ENCODE data around the gene CDC14A.

GRCh38 chr1:100496896-100497295 lies 144.6 kb downstream of the CDC14A start:
- TF ChIP-seq REST (IDR thresholded peaks at IDR 0.05; ENCODE audit: insufficient read depth in 1 of 2, low read depth in 2 of 2, low read length in 2 of 2): no peak
- TF ChIP-seq SIN3A (IDR thresholded peaks at IDR 0.05; ENCODE audit: borderline replicate concordance, insufficient read depth, low read length): no peak
- no peak for TF ChIP-seq FOXP2 (optimal IDR thresholded peaks at IDR 0.05; ENCODE audit: borderline replicate concordance, extremely low read depth, extremely low read length, insufficient read depth)

All from PFSK-1 (cell line).